Umbilical cord (tissue), 2 donors: ENCODE results near the gene PTGER4. TPM values are rescaled to one million over a fixed set of nuclear protein-coding genes. Genes with fewer than 3 reads are reported as not detected.
"Not testable (repeated sequence)": the region's sequence is repeated elsewhere in the genome, so short reads cannot be mapped to it uniquely, and the experiment has no call there.

Experiments used
- DNase-seq: peaks from one replicate; pipeline ENCODE4 v3.0.0-alpha.2; 2015; ENCODE audit warnings: low spot score
- total RNA-seq: library from RNA; depleted of rRNA; stranded (reverse); fragments of >200 nt; gene quantifications from one replicate; pipeline ENCODE4 v1.2.3, GENCODE V29; 2014; ENCODE audit warnings: low replicate concordance; ENCODE audit not compliant: insufficient read depth

Gene PTGER4
- total RNA-seq, 1 donor from 2014 or later: 23.6 TPM

GRCh38 chr5:40689438-40689837, 9.7 kb downstream of the PTGER4 start:
- DNase-seq: peak; percentile 67

GRCh38 chr5:40690267-40690666, 10.6 kb downstream of the PTGER4 start:
- no peak for DNase-seq

- DNase-seq: no peak
These were observed 12.2 kb downstream of the PTGER4 start for GRCh38 chr5:40691894-40692293.

- no peak for DNase-seq
These were observed 14.7 kb downstream of the PTGER4 start for GRCh38 chr5:40694433-40694832.

- no peak for DNase-seq
These were observed 20.5 kb downstream of the PTGER4 start for GRCh38 chr5:40700116-40700782.

- DNase-seq: not testable (repeated sequence)
These were observed 22.3 kb downstream of the PTGER4 start for GRCh38 chr5:40702027-40702426.

- not testable (repeated sequence) for DNase-seq
These were observed 25.8 kb downstream of the PTGER4 start for GRCh38 chr5:40705484-40705883.

- not testable (repeated sequence) for DNase-seq
These were observed 30.9 kb downstream of the PTGER4 start for GRCh38 chr5:40710575-40710974.

- DNase-seq: peak; percentile 92
These were observed 34.3 kb downstream of the PTGER4 start for GRCh38 chr5:40714001-40714400.

- no peak for DNase-seq
These were observed 36.3 kb downstream of the PTGER4 start for GRCh38 chr5:40716000-40716399.

- DNase-seq: no peak
These were observed 36.9 kb downstream of the PTGER4 start for GRCh38 chr5:40716590-40716989.

GRCh38 chr5:40717281-40717680, 37.6 kb downstream of the PTGER4 start:
- no peak for DNase-seq

GRCh38 chr5:40720069-40720468, 40.4 kb downstream of the PTGER4 start:
- DNase-seq: no peak

- DNase-seq: not testable (repeated sequence)
These were observed 42.8 kb downstream of the PTGER4 start for GRCh38 chr5:40722497-40722911.

GRCh38 chr5:40733434-40733833, 53.7 kb downstream of the PTGER4 start:
- no peak for DNase-seq

- DNase-seq: peak; percentile 39
These were observed 54.3 kb downstream of the PTGER4 start for GRCh38 chr5:40733879-40734563.

- DNase-seq: no peak
These were observed 55.3 kb downstream of the PTGER4 start for GRCh38 chr5:40734986-40735385.

- DNase-seq: no peak
These were observed 55.9 kb downstream of the PTGER4 start for GRCh38 chr5:40735609-40736008.

- peak; percentile 81 for DNase-seq
These were observed 56.6 kb downstream of the PTGER4 start for GRCh38 chr5:40736103-40736875.

- no peak for DNase-seq
These were observed 58.8 kb downstream of the PTGER4 start for GRCh38 chr5:40738502-40738901.
